Umbilical cord (tissue), 2 donors: ENCODE results near the gene TRIM17. TPM values are rescaled to one million over a fixed set of nuclear protein-coding genes. Genes with fewer than 3 reads are reported as not detected.

Source experiments
- DNase-seq: peaks from one replicate; pipeline ENCODE4 v3.0.0-alpha.2; 2015; ENCODE audit warnings: low spot score
- total RNA-seq: library from RNA; depleted of rRNA; stranded (reverse); fragments of >200 nt; gene quantifications from one replicate; pipeline ENCODE4 v1.2.3, GENCODE V29; 2014; ENCODE audit warnings: low replicate concordance; ENCODE audit not compliant: insufficient read depth

The TRIM17 gene
- total RNA-seq, 1 donor from 2014 or later: not detected

GRCh38 chr1:228402641-228403025 is 14.0 kb downstream of the TRIM17 start:
- no peak for DNase-seq

DNA sequence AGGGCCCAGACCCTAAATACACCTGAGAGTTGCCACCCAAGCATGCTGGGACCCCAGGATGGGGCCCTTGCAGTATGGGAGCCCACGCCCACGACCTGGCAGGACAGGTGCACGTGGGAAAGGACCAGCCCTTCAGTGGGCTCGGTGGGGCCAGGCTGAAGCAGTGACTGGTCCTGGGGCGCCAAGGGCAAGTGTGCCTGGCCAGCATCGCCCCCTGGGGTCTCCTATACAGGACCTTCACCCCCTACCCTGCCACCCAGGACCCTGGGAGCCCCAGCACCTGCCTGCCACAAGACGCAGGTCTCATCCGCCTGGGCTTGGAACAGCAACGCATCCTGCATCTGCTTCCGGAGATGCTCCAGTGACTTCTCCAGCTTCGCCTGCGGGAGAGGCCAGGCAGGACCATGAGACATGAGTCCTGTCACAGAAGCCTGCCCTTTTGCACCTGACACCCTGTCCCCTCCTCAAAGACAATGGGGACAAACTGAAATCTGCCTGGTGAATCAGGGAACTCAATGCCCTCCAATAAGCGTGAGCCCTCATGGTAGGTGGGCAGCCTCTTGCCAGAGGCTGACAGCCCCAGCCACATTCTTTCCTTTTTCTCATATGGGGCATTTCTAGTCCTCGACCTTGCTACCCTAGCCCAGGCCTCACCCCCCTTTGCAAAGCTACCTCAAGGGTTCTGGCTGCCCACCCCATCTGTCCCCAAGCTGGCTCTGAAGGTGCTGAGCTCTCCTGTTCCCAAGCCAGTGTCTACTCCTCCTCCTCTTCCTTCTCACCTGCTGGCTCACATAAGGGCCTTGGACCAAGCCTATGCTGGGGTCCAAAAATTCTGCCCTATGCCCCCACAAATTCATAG is 14.7 kb downstream of the TRIM17 start:
- DNase-seq: no peak

GRCh38 chr1:228400692-228401454 is 15.8 kb downstream of the TRIM17 start:
- no peak for DNase-seq

GRCh38 chr1:228400237-228400651 is 16.4 kb downstream of the TRIM17 start:
- DNase-seq: no peak

GRCh38 chr1:228399531-228400236 is 17.0 kb downstream of the TRIM17 start:
- no peak for DNase-seq

DNA sequence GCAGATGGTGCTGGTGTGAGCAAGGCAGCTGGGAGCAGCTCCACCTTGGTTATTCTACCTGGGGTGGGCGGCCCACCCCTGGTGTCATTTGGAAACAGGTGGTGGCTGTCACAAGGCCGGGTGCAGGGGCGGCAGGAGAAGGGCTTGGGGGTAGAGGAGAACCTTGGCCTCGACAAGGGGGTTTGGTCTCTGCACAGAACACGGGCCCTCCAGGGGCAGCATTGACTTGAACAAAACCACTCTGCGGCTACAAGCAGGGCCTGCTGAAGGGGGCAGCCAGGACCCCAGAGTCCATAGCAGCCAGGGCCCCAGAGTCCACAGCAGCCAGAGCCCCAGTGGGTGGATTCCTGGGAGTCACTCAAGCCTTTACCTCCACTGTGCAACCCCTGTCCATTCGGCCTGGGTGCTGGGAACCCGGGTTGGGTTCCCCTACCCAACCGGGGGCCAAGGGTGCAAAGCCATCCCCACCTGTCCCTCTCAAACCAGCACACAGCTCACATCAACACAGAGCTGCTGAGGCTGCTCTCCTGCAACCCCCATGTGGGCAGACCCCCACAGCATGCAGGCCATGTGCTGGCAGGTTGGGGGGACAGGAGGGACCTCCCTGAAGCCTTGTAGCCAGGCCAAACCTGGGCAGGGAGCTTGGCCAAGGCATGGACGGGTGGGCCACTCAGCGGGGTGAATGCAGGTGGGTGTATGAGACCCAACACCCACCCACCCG is 17.8 kb downstream of the TRIM17 start:
- no peak for DNase-seq

GRCh38 chr1:228397966-228398365 is 18.7 kb downstream of the TRIM17 start:
- no peak for DNase-seq

DNA sequence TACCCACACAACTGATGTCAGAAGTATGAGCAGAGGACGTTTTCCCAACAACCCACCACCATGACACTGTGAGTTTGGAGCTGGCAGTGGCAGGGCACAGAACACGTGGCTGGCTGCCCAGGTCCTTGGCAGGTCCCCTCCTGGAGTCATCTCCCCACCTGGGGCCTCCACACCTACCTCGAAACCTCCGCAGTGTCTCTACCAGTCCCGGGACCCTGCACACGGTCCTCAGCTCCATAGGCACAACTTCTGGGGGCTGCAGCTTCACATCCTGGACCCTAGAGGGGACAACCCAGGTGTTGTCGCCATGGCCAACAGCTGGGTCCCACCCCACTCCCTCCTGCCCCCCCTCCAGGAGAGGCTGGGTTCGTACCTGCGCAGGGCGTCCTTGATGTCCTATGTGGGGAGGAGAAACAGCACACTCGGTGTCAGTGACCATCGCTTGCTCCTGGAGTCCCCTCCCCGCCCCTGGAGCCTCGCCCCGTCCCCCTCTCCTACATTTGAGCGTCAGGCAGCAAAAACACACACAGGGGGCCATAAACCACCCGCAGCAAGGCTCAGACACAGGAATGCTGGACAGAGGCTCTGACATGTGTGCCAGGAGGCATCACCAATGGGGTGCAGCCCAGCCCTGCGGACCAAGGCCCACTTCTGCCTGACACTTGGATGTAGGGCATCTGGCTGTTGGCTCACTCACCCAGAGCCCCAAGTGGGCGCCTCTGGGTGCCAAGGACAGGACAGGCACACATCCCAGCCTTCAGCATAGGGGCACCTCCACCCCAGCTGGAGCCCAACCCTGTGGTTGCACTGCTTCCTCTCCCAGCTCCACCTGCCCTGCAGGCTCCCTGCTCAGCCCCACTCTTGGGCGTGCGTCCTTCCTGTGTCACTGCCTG is 19.6 kb downstream of the TRIM17 start:
- DNase-seq: no peak

GRCh38 chr1:228394571-228395394 is 21.9 kb downstream of the TRIM17 start:
- no peak for DNase-seq

- DNase-seq: no peak
These were observed 22.7 kb downstream of the TRIM17 start for GRCh38 chr1:228393811-228394570.

GRCh38 chr1:228393268-228393701 is 23.4 kb downstream of the TRIM17 start:
- DNase-seq: no peak

DNA sequence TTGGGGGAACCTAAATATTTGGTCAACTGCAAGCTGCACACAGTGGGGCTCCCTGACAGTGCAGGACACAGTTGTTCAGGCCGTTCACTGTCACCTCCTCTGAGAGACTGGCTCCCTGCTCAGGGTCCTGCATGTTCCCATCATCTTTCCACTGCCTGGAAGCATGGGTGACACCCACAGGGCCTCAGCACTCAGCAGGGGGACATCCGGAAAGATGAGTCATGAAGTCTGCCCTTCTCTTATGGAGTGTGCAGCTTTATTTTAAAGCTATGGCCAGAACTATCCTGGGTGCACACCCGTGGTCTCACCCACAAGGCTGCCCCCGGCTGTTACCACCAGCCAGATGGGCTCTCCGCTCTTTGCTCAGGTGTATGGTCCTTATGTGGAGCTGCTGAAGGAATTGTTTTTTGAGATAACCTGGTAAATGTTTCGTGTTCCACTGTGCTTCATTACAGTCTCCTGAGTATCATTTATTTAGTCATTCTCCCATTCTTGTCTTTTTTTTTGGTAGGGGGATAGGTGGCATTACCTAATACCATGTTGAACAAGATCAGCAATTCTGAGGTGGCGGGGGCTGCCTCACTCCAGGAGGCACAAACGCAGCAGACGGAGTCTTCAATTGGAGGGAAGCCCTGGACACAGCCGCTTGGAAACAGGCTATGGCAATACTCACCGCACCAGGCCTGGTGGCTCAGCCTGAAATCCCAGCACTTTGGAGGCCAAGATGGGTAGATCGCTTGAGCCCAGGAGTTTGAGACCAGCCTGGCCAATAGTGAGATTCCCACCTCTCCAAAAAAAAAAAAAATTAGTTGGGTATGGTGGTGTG is 24.3 kb downstream of the TRIM17 start:
- DNase-seq: no peak

DNA sequence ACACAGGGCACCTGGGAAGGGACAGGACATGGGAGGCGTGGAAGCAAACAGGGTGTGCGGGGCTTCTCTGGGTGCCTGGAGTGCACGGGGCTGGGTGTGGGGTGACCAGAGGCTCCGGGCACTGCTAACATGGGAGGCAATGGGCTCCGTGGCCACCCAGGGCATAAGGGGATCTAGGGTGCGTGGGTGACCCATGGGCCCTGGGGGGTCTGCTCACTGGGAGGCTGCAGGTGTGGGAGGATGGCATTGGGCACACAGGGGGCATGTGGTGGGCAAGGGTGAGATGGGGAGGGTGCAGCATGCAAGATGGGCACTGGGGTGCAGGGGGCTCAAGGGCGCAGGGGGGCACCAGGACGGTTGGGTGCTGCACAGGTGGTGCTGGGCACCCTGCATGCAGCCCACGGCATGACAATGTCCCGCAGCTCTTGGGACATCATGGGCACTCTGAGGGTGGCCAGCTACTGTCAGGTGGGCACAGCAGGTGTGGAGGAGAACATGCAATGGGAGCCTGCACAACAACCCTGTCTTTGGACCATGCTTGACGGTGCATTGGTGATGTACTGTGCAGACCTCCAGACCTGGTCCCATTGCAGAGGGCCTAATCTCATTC is 25.1 kb downstream of the TRIM17 start:
- no peak for DNase-seq

GRCh38 chr1:228390649-228391048 is 26.0 kb downstream of the TRIM17 start:
- DNase-seq: no peak

DNA sequence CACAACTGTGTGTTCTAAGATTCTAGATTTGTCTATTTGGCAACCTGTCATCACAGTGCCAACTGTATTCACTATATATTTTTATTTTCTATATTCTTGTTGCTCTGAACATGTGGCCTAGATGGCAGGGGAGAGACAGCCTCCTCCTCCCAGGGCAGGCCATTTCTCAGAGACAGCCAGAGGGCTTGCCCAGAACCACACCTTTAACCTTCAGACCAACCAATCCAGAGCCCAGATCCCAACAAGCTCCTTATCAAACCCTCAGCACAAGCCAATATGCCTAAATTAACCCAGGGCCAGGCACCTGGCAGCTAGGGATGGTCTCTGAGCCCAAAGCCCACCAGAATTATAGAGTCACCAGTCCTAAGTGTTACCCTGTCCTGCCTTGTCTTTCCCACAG is 29.3 kb downstream of the TRIM17 start:
- no peak for DNase-seq

- no peak for DNase-seq
These were observed 31.4 kb downstream of the TRIM17 start for GRCh38 chr1:228385232-228385631.

GRCh38 chr1:228383773-228384172 is 32.9 kb downstream of the TRIM17 start:
- DNase-seq: no peak
